Endodermal cell (in vitro differentiated cells): ENCODE data around the gene SLC25A21. TPM values are rescaled to one million over a fixed set of nuclear protein-coding genes. Genes with fewer than 3 reads are reported as not detected.
A peak's percentile ranks its signal among the peaks of the same experiment; 100 is the strongest.

Experiments used
- DNase-seq: peaks from one replicate; pipeline ENCODE4 v3.0.0-alpha.2; 2017
- H3K27ac ChIP-seq: 2 replicates; pipeline ENCODE4 v1.5.1; 2013; ENCODE audit warnings: mild to moderate bottlenecking, low read depth, low read length, moderate library complexity
- H3K27me3 ChIP-seq: 2 replicates; pipeline ENCODE4 v1.6.1; 2013; ENCODE audit warnings: mild to moderate bottlenecking, low read length, moderate library complexity; ENCODE audit not compliant: insufficient read depth, control insufficient read depth, poor library complexity, severe bottlenecking
- H3K36me3 ChIP-seq: 2 replicates; pipeline ENCODE4 v1.7.0; 2013; ENCODE audit warnings: mild to moderate bottlenecking, low read length, moderate library complexity; ENCODE audit not compliant: control insufficient read depth, insufficient read depth
- H3K4me1 ChIP-seq: one replicate; pipeline ENCODE4 v1.7.0; 2013; ENCODE audit warnings: low read length; ENCODE audit not compliant: control insufficient read depth, insufficient read depth
- H3K4me3 ChIP-seq: 2 replicates; pipeline ENCODE4 v1.5.1; 2013; ENCODE audit warnings: mild to moderate bottlenecking, low read length, moderate library complexity
- H3K9ac ChIP-seq: 2 replicates; pipeline ENCODE4 v1.6.1; 2013; ENCODE audit warnings: mild to moderate bottlenecking, low read length, moderate library complexity; ENCODE audit not compliant: poor library complexity, severe bottlenecking; ENCODE audit errors: extremely low read depth
- H3K9me3 ChIP-seq: 2 replicates; pipeline ENCODE4 v1.6.1; 2013; ENCODE audit warnings: mild to moderate bottlenecking, low read length, moderate library complexity; ENCODE audit not compliant: control insufficient read depth
- H3K27ac Mint-ChIP-seq: 2 replicates; pipeline ENCODE4 v1.8.0; 2020; ENCODE audit warnings: mixed read lengths
- H3K27me3 Mint-ChIP-seq: 2 replicates; pipeline ENCODE4 v1.8.0; 2021; ENCODE audit warnings: mild to moderate bottlenecking, mixed read lengths; ENCODE audit not compliant: insufficient read depth
- H3K36me3 Mint-ChIP-seq: 2 replicates; pipeline ENCODE4 v1.8.0; 2020; ENCODE audit warnings: low read depth, mixed read lengths
- H3K4me1 Mint-ChIP-seq: 2 replicates; pipeline ENCODE4 v1.8.0; 2020; ENCODE audit warnings: mixed read lengths
- H3K4me3 Mint-ChIP-seq: 2 replicates; pipeline ENCODE4 v1.8.0; 2020; ENCODE audit warnings: mild to moderate bottlenecking, moderate library complexity, mixed read lengths
- H3K9me3 Mint-ChIP-seq: 2 replicates; pipeline ENCODE4 v1.8.0; 2020; ENCODE audit warnings: mild to moderate bottlenecking, mixed read lengths
- WGBS, 2 experiments: methylation state at CpG; one replicate each; pipeline versions ENCODE4 v1.1.5 to v1.1.7; 2013; ENCODE audit warnings: missing lambda C conversion rate in 2 of 2, mixed read lengths in 1 of 2; ENCODE audit not compliant: insufficient coverage in 1 of 2, insufficient read length in 1 of 2; 5-methylcytosine and 5-hydroxymethylcytosine counted together
- total RNA-seq, 2 donors: library from RNA; stranded (reverse); fragmentation: NEBNext Ultra II Directional in 1 of 2; extraction: Animal tissue kit (Norgen Biotek cat#: 25700) in 1 of 2; gene quantifications; 2 replicates in 1 of 2; 3 replicates in 1 of 2; pipeline ENCODE4 v1.2.1, GENCODE V29; 2021
- TF ChIP-seq, protein P1 (sequence below): fragments of 200-600 bp; sonication (generic); conservative IDR thresholded peaks from 2 replicates; pipeline ENCODE4 v1.5.0; 2021; ENCODE audit warnings: antibody characterized with exemption, mild to moderate bottlenecking

The SLC25A21 gene
- total RNA-seq, 2 donors from 2014 or later, result 1.9 TPM

DNA sequence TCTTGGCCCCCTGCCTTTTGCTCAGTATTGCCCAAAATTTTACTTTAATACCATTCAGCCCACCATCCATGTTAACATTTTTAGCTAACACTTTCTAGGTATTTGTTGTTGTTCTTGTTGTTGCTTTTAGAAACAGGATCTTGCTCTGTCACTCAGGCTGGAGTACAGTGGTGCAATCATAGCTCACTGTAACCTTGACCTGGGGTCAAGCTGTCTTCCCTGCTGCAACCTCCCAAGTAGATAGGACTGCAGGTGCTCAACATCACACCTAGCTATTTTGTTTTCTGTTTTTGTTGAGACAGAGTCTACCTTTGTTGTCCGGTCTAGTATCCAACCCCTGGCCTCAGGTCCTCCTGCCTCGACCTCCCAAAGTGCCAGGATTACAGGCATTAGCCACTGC lies 29.3 kb upstream of the SLC25A21 start:
- no peak overlapping the region for H3K4me3 ChIP-seq
- peaks cover 7% of the 10 kb centered on the region for H3K36me3 ChIP-seq
- H3K4me3 Mint-ChIP-seq, result no peak overlapping the region
- peaks cover 24% of the 10 kb centered on the region for H3K9me3 ChIP-seq
- H3K9ac ChIP-seq, result no peak overlapping the region
- H3K27me3 ChIP-seq, result no peaks in the 10 kb centered on the region
- DNase-seq, result no peak
- no peaks in the 10 kb centered on the region for H3K27me3 Mint-ChIP-seq
- peaks cover 26% of the 10 kb centered on the region for H3K36me3 Mint-ChIP-seq
- peaks cover 9% of the 10 kb centered on the region for H3K4me1 Mint-ChIP-seq
- H3K27ac ChIP-seq, result no peak overlapping the region
- no peak overlapping the region for H3K27ac Mint-ChIP-seq
- 90% methylated on average over 2 of the region's 2 CpGs; no CpG with 5 or more reads in 1 of the 2 experiments for WGBS, 2 experiments
- TF ChIP-seq, protein P1, sequence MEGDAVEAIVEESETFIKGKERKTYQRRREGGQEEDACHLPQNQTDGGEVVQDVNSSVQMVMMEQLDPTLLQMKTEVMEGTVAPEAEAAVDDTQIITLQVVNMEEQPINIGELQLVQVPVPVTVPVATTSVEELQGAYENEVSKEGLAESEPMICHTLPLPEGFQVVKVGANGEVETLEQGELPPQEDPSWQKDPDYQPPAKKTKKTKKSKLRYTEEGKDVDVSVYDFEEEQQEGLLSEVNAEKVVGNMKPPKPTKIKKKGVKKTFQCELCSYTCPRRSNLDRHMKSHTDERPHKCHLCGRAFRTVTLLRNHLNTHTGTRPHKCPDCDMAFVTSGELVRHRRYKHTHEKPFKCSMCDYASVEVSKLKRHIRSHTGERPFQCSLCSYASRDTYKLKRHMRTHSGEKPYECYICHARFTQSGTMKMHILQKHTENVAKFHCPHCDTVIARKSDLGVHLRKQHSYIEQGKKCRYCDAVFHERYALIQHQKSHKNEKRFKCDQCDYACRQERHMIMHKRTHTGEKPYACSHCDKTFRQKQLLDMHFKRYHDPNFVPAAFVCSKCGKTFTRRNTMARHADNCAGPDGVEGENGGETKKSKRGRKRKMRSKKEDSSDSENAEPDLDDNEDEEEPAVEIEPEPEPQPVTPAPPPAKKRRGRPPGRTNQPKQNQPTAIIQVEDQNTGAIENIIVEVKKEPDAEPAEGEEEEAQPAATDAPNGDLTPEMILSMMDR, result no peak
- peaks cover 32% of the 10 kb centered on the region for H3K9me3 Mint-ChIP-seq
- no peaks in the 10 kb centered on the region for H3K4me1 ChIP-seq

DNA sequence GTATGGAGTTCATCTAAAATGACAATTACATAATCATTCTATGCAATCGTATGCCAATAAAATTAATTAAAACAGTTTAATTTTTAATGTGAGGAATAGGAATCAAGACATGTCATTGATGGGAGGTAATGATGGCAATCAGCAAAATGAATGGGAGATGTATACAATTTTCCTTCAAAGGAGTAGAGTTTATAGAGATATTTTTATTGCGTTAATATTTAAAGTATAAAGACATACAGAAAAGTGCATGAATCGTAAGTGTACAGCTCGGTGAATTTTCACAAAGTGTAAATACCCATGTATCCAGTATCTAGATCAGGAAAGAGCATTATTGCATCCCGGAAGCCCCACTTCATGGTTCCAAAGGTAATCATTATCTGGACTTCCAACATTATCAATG lies 26.5 kb upstream of the SLC25A21 start:
- H3K27ac Mint-ChIP-seq, result no peak overlapping the region
- Histone ChIP-seq H3K27ac (no peak overlapping the region), H3K9ac (no peak overlapping the region), H3K9me3 (no peaks in the 10 kb centered on the region), H3K27me3 (no peaks in the 10 kb centered on the region), H3K36me3 (peaks cover 5% of the 10 kb centered on the region), H3K4me3 (peak overlapping the region; percentile 84), H3K4me1 (no peaks in the 10 kb centered on the region)
- peaks cover 3% of the 10 kb centered on the region for H3K27me3 Mint-ChIP-seq
- WGBS, 2 experiments, result 90 to 96% methylated on average over 3 to 5 of the region's 5 CpGs
- peak overlapping the region; percentile 70 for H3K4me3 Mint-ChIP-seq
- H3K4me1 Mint-ChIP-seq, result peaks cover 9% of the 10 kb centered on the region
- TF ChIP-seq, protein P1, result no peak
- peaks cover 3% of the 10 kb centered on the region for H3K9me3 Mint-ChIP-seq
- H3K36me3 Mint-ChIP-seq, result peaks cover 2% of the 10 kb centered on the region
- no peak for DNase-seq

DNA sequence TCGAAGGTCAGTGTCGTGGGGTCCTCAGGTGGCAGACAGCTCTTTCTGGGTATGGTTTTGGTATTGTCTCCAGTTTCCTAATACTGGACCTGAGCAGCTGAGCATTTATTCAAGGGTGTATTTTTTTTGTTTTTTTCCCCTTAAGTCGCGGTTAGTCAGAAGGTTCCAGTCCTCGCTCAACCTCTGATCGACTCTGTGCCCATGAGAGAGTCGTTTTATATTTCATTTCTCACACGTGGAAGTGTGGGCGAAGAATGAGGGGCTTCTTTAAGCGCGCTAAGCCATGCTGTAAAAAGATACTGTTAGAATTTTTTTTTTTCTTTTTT lies 25.8 kb upstream of the SLC25A21 start:
- Mint-ChIP-seq H3K4me3 (peak overlapping the region; percentile 70), H3K4me1 (peaks cover 9% of the 10 kb centered on the region), H3K27me3 (peaks cover 3% of the 10 kb centered on the region), H3K9me3 (no peaks in the 10 kb centered on the region), H3K36me3 (no peaks in the 10 kb centered on the region), H3K27ac (peak overlapping the region; percentile 77)
- no peak for DNase-seq
- Histone ChIP-seq H3K9ac (peak overlapping the region; percentile 58), H3K27me3 (no peaks in the 10 kb centered on the region), H3K9me3 (no peaks in the 10 kb centered on the region), H3K27ac (no peak overlapping the region), H3K4me1 (no peaks in the 10 kb centered on the region), H3K36me3 (peaks cover 5% of the 10 kb centered on the region), H3K4me3 (peak overlapping the region; percentile 84)
- TF ChIP-seq, protein P1, result no peak
- 31 to 41% methylated on average over 9 to 11 of the region's 11 CpGs for WGBS, 2 experiments
